Testis (tissue), 3 donors: Measurements from ENCODE around the gene TMEM11. TPM values are rescaled to one million over a fixed set of nuclear protein-coding genes. Genes with fewer than 3 reads are reported as not detected.

Source experiments
- DNase-seq: peaks from one replicate; pipeline ENCODE4 v3.0.0-alpha.2; 2019
- H3K27ac ChIP-seq, 2 donors: fragments of 200-600 bp; sonication (generic); one replicate each; pipeline ENCODE4 v1.5.1; 2019
- H3K27me3 ChIP-seq: fragments of 200-600 bp; sonication (generic); one replicate; pipeline ENCODE4 v1.5.1; 2019
- H3K36me3 ChIP-seq: fragments of 200-600 bp; sonication (generic); one replicate; pipeline ENCODE4 v1.5.1; 2017; ENCODE audit warnings: low read depth; ENCODE audit errors: missing control alignments
- H3K4me1 ChIP-seq: fragments of 200-600 bp; sonication (generic); one replicate; pipeline ENCODE4 v1.5.1; 2019
- H3K4me3 ChIP-seq, 2 donors: fragments of 200-600 bp; sonication (generic); one replicate each; pipeline ENCODE4 v1.5.1; 2017 to 2019
- H3K9me3 ChIP-seq: fragments of 200-600 bp; sonication (generic); one replicate; pipeline ENCODE4 v1.5.1; 2017
- POLR2A ChIP-seq: fragments of 450-650 bp; IDR thresholded peaks from one replicate; pipeline ENCODE4 v1.6.1; 2017; ENCODE audit warnings: antibody characterized with exemption, mild to moderate bottlenecking, moderate library complexity
- WGBS, 2 donors: methylation state at CpG; one replicate each; pipeline ENCODE4 v1.1.5; 2018; 5-methylcytosine and 5-hydroxymethylcytosine counted together
- intact Hi-C: fragments of 100-400 bp; cut with DNase I; formaldehyde crosslinking; loops from one replicate; pipeline ENCODE4 v1.15.1; 2023; ENCODE audit warnings: low total_unique reads
- polyA plus RNA-seq: library from polyadenylated mRNA; stranded (reverse); fragments of 350-450 nt; fragmentation: Illumina TruSeq; extraction: RNeasy Lipid Tissue Mini Kit (QIAGEN cat#74804); gene quantifications from one replicate; pipeline ENCODE4 v1.2.3, GENCODE V29; 2014; ENCODE audit warnings: low read depth, low replicate concordance; ENCODE audit not compliant: insufficient read depth
- small RNA-seq, 2 donors: library from RNA; depleted of rRNA; stranded (forward); fragments of <200 nt; gene quantifications; one replicate each; pipeline ENCODE3, GENCODE V24; 2016
- total RNA-seq, 2 donors: library from RNA; depleted of rRNA; stranded (reverse); fragments of >200 nt; gene quantifications; one replicate each; pipeline ENCODE4 v1.2.3, GENCODE V29; 2016
- TF ChIP-seq, protein P1 (sequence below), 3 experiments: fragments of 450-650 bp in 2 of 3; fragments of 200-600 bp in 1 of 3; sonication (generic) in 1 of 3; IDR thresholded peaks; one replicate each; pipeline ENCODE4 v1.5.1; 2016 to 2019; ENCODE audit warnings: antibody characterized with exemption in 3 of 3, mild to moderate bottlenecking in 2 of 3, moderate library complexity in 1 of 3

TMEM11 gene
- total and polyA plus RNA-seq, 3 donors from 2014 or later = 38.9 to 55.2 (median 53.4) TPM

- no peaks in the 10 kb centered on the region for H3K36me3 ChIP-seq
- H3K4me1 ChIP-seq = peaks cover 12% of the 10 kb centered on the region
- intact Hi-C loops = no loop called here
- no peaks in the 10 kb centered on the region for H3K9me3 ChIP-seq
- WGBS, 2 donors = 86 to 88% methylated on average over 1 of the region's 1 CpG
- no peak overlapping the region for H3K4me3 ChIP-seq
- DNase-seq = no peak
- H3K27me3 ChIP-seq = no peaks in the 10 kb centered on the region
- TF ChIP-seq, protein P1, sequence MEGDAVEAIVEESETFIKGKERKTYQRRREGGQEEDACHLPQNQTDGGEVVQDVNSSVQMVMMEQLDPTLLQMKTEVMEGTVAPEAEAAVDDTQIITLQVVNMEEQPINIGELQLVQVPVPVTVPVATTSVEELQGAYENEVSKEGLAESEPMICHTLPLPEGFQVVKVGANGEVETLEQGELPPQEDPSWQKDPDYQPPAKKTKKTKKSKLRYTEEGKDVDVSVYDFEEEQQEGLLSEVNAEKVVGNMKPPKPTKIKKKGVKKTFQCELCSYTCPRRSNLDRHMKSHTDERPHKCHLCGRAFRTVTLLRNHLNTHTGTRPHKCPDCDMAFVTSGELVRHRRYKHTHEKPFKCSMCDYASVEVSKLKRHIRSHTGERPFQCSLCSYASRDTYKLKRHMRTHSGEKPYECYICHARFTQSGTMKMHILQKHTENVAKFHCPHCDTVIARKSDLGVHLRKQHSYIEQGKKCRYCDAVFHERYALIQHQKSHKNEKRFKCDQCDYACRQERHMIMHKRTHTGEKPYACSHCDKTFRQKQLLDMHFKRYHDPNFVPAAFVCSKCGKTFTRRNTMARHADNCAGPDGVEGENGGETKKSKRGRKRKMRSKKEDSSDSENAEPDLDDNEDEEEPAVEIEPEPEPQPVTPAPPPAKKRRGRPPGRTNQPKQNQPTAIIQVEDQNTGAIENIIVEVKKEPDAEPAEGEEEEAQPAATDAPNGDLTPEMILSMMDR (IDR thresholded peaks at IDR 0.05) = no peak
- no peak for TF ChIP-seq POLR2A
- no peak overlapping the region for H3K27ac ChIP-seq
Observed at GRCh38 chr17:21157586-21158370, 56.2 kb downstream of the TMEM11 start.

DNA sequence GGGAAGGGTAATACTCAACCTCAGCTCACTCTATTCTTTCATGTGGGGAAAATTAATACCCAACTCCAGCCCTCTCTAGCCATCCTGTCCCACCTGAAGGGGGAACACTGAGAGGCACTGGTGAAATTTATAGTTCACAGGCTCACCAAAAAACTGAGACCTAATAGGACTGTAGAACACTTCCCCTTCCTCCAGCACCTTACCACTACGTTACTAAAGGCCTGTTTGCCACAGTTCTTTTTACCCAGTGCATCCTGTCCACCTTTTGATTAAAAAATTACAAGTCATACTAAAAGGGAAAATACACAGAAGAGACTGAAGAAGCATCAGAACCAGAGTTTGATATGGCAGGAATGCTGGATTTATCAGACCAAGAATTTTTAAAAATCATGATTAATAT is 61.2 kb downstream of the TMEM11 start:
- intact Hi-C loops = no loop called here
- Histone ChIP-seq H3K27me3 (no peaks in the 10 kb centered on the region), H3K36me3 (no peaks in the 10 kb centered on the region), H3K9me3 (no peaks in the 10 kb centered on the region), H3K4me3 (no peak overlapping the region), H3K4me1 (no peaks in the 10 kb centered on the region), H3K27ac (no peak overlapping the region)
- no peak for DNase-seq
- TF ChIP-seq, protein P1 (IDR thresholded peaks at IDR 0.05) = no peak
- no peak for TF ChIP-seq POLR2A
- 76 to 95% methylated on average over 1 of the region's 1 CpG for WGBS, 2 donors

DNA sequence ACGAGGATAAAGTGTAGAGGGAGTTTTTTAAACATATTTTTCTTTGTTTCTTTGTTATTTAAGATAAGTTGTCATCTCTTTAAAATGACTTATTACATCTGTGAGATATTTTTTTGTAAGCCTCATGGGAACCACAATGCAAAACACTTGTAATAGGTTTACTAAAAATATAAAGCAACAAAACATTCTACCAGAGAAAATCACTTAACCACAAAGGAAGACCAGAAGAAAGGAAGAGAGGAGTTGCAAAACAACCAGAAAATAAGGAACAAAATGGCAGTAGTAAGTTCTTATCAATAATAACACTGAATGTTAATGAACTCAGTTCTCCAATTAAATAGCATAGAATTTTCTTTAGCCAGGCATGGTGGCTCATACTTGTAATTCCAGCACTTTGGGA is 64.3 kb downstream of the TMEM11 start:
- no peak for DNase-seq
- Histone ChIP-seq H3K27me3 (no peaks in the 10 kb centered on the region), H3K27ac (no peak overlapping the region), H3K4me3 (no peak overlapping the region), H3K9me3 (no peaks in the 10 kb centered on the region), H3K36me3 (no peaks in the 10 kb centered on the region), H3K4me1 (no peaks in the 10 kb centered on the region)
- intact Hi-C loops = no loop called here
- TF ChIP-seq, protein P1 (IDR thresholded peaks at IDR 0.05) = no peak
- TF ChIP-seq POLR2A = no peak
- 88 to 97% methylated on average over 1 of the region's 1 CpG for WGBS, 2 donors

Small RNAs within 50 kb of the gene (small RNA-seq; reads per million reads assigned to genes)
- 0 reads per million in 2 donors for gene RN7SL426P

Other genes starting within 250 kb of the TMEM11 start
- gene USP22, start 171.2 kb downstream of the TMEM11 start, total RNA-seq = 100 to 1,000 TPM; 161 to 216 TPM
- gene USP22, start 171.2 kb downstream of the TMEM11 start, polyA plus RNA-seq = 96.3 TPM
- 10 to 100 TPM; 39.0 to 53.6 TPM for gene DHRS7B, start 87.2 kb downstream of the TMEM11 start, total RNA-seq
- 81.7 TPM for gene DHRS7B, start 87.2 kb downstream of the TMEM11 start, polyA plus RNA-seq
- 10 to 100 TPM; 17.9 to 20.0 TPM for gene NATD1, start 39.2 kb upstream of the TMEM11 start, total RNA-seq
- gene NATD1, start 39.2 kb upstream of the TMEM11 start, polyA plus RNA-seq = 12.1 TPM
- 10 to 100 TPM; 13.5 to 17.5 TPM for gene MAP2K3, start 70.5 kb upstream of the TMEM11 start, total RNA-seq
- gene MAP2K3, start 70.5 kb upstream of the TMEM11 start, polyA plus RNA-seq = 15.4 TPM
- 1 to 10 TPM; 2.8 to 5.4 TPM for gene KCNJ12, start 162.2 kb upstream of the TMEM11 start, total RNA-seq
- 2.4 TPM for gene KCNJ12, start 162.2 kb upstream of the TMEM11 start, polyA plus RNA-seq